ENCODE measurements around the gene MAPK4.

DNA sequence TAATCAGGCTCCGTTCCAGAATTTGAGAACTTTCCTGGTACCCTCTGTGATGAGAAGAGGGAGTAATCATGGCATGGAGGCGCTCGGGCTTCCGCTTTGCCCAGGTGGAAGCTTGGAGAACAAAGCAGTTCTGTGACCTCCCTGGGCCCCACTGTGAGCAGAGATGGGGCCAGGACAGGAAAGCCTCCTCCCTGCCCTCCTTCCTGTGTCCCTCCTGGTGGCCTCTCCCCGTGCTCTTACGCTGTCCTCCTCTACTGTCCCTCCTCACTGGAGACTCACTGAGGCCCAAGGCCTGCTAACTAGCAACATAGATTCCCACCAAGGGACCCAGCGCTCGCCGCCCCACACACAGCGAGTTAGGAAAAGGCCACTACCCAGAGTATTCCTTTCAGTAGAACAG is 119.8 kb downstream of the MAPK4 start:
- TF ChIP-seq FOS (IDR thresholded peaks at IDR 0.05; ENCODE audit: low read depth, low read length) (no peak), MAZ (IDR thresholded peaks at IDR 0.05; ENCODE audit: borderline replicate concordance, low read depth, low read length) (no peak), CEBPB (IDR thresholded peaks at IDR 0.05; ENCODE audit: low read depth, low read length) (no peak), POLR2A (IDR thresholded peaks at IDR 0.05; ENCODE audit: low read depth, low read length) (no peak), RCOR1 (IDR thresholded peaks at IDR 0.05; ENCODE audit: insufficient replicate concordance, low read length) (no peak), RAD21 (IDR thresholded peaks at IDR 0.05; ENCODE audit: low read length) (no peak), MAFK (IDR thresholded peaks at IDR 0.05; ENCODE audit: low read depth, low read length) (no peak), MXI1 (IDR thresholded peaks at IDR 0.05; ENCODE audit: borderline replicate concordance, low read depth, low read length) (no peak), NFE2L2 (IDR thresholded peaks at IDR 0.05; ENCODE audit: low read depth, low read length) (no peak), RFX5 (IDR thresholded peaks at IDR 0.05; ENCODE audit: low read depth, low read length) (no peak), BHLHE40 (IDR thresholded peaks at IDR 0.05; ENCODE audit: low read depth, low read length) (no peak)
- TF ChIP-seq, protein P1, sequence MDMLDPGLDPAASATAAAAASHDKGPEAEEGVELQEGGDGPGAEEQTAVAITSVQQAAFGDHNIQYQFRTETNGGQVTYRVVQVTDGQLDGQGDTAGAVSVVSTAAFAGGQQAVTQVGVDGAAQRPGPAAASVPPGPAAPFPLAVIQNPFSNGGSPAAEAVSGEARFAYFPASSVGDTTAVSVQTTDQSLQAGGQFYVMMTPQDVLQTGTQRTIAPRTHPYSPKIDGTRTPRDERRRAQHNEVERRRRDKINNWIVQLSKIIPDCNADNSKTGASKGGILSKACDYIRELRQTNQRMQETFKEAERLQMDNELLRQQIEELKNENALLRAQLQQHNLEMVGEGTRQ (IDR thresholded peaks at IDR 0.05; ENCODE audit: low read depth, low read length), result no peak
- TF ChIP-seq, protein P2, sequence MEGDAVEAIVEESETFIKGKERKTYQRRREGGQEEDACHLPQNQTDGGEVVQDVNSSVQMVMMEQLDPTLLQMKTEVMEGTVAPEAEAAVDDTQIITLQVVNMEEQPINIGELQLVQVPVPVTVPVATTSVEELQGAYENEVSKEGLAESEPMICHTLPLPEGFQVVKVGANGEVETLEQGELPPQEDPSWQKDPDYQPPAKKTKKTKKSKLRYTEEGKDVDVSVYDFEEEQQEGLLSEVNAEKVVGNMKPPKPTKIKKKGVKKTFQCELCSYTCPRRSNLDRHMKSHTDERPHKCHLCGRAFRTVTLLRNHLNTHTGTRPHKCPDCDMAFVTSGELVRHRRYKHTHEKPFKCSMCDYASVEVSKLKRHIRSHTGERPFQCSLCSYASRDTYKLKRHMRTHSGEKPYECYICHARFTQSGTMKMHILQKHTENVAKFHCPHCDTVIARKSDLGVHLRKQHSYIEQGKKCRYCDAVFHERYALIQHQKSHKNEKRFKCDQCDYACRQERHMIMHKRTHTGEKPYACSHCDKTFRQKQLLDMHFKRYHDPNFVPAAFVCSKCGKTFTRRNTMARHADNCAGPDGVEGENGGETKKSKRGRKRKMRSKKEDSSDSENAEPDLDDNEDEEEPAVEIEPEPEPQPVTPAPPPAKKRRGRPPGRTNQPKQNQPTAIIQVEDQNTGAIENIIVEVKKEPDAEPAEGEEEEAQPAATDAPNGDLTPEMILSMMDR (conservative IDR thresholded peaks at IDR 0.05; ENCODE audit: low read depth, low read length), result no peak
- TF ChIP-seq, protein P3, sequence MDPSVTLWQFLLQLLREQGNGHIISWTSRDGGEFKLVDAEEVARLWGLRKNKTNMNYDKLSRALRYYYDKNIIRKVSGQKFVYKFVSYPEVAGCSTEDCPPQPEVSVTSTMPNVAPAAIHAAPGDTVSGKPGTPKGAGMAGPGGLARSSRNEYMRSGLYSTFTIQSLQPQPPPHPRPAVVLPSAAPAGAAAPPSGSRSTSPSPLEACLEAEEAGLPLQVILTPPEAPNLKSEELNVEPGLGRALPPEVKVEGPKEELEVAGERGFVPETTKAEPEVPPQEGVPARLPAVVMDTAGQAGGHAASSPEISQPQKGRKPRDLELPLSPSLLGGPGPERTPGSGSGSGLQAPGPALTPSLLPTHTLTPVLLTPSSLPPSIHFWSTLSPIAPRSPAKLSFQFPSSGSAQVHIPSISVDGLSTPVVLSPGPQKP (IDR thresholded peaks at IDR 0.05; ENCODE audit: borderline replicate concordance, low read depth, low read length), result no peak
